GM18511 (cell line): ENCODE measurements around the gene IL22RA1.

Experiments used
- ATAC-seq: cut with Tn5 transposase; IDR thresholded peaks from one replicate; pipeline ENCODE4 v1.9.1; 2021; ENCODE audit warnings: mild to moderate bottlenecking, moderate library complexity; ENCODE audit not compliant: unreplicated experiment

IL22RA1 gene

GRCh38 chr1:24117132-24117531 is 25.8 kb downstream of the IL22RA1 start:
- ATAC-seq, result no peak

GRCh38 chr1:24114753-24115152 is 28.2 kb downstream of the IL22RA1 start:
- ATAC-seq, result no peak

GRCh38 chr1:24113641-24114033 is 29.3 kb downstream of the IL22RA1 start:
- no peak for ATAC-seq

- ATAC-seq, result no peak
These were observed 30.8 kb downstream of the IL22RA1 start, which contains the start of gene MYOM3 for GRCh38 chr1:24111996-24112779. Gene MYOM3, minus strand, starts transcription at chr1:24112135. Its CDS starts 3,499 bp downstream, at chr1:24108636.

GRCh38 chr1:24111262-24111995 is 31.5 kb downstream of the IL22RA1 start:
- ATAC-seq, result no peak

- no peak for ATAC-seq
These were observed 32.2 kb downstream of the IL22RA1 start for GRCh38 chr1:24110642-24111261.

GRCh38 chr1:24109686-24110475 is 33.1 kb downstream of the IL22RA1 start:
- no peak for ATAC-seq

- ATAC-seq, result no peak
These were observed 33.8 kb downstream of the IL22RA1 start for GRCh38 chr1:24109166-24109483.

GRCh38 chr1:24108334-24109165 is 34.4 kb downstream of the IL22RA1 start:
- no peak for ATAC-seq

GRCh38 chr1:24107462-24108138 is 35.3 kb downstream of the IL22RA1 start:
- ATAC-seq, result no peak

GRCh38 chr1:24105368-24106160 is 37.4 kb downstream of the IL22RA1 start:
- no peak for ATAC-seq

- ATAC-seq, result no peak
These were observed 38.1 kb downstream of the IL22RA1 start for GRCh38 chr1:24104854-24105253.

GRCh38 chr1:24103879-24104278 is 39.1 kb downstream of the IL22RA1 start:
- ATAC-seq, result no peak

GRCh38 chr1:24103408-24103807 is 39.5 kb downstream of the IL22RA1 start:
- ATAC-seq, result no peak

- no peak for ATAC-seq
These were observed 40.0 kb downstream of the IL22RA1 start for GRCh38 chr1:24102961-24103360.

GRCh38 chr1:24101796-24102586 is 40.9 kb downstream of the IL22RA1 start:
- no peak for ATAC-seq

GRCh38 chr1:24100945-24101737 is 41.8 kb downstream of the IL22RA1 start:
- no peak for ATAC-seq
